GM18499 (cell line): ENCODE data around the gene MYO9B.

Experiments used
- ATAC-seq: cut with Tn5 transposase; IDR thresholded peaks from one replicate; pipeline ENCODE4 v1.9.1; 2021; ENCODE audit warnings: moderate number of reproducible peaks; ENCODE audit not compliant: insufficient read depth, unreplicated experiment

The MYO9B gene

DNA sequence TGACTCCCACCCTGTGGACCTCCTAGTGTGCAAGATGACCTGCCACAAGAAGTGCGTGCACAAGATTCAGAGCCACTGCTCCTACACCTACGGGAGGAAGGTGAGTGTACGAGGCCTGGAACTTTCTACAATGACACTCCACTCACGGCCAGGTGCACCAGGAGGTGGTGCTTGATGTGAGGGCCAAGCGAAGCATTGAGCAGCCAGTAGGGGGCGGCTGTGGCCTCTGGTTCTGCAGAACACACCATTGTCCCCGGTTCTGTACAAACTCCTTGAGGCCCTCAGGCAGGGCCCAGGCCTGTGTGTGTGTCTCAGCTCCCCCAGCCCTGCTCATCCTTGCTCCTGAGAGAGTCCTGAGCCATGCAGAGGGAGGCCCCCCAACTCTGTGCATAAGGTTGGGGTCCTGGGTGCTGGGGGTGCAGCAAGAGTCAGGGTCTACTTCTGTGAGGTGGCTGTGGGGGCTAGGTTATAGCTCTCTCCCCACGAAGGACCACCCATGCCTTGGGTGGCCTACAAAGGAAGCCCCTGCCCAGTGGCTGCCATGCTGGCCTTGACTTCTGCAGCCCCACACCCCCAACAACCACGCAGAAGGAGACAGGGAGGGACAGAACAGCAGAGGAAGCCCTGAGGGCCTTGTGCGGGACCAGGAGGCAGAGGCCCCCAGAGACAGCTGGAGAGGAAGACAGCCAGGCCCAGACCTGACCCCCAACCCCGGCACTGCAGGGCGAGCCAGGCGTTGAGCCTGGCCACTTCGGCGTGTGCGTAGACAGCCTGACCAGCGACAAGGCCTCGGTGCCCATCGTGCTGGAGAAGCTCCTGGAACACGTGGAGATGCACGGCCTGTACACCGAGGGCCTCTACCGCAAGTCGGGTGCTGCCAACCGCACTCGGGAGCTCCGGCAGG, 129.9 kb downstream of the MYO9B start:
- ATAC-seq: no peak

- no peak for ATAC-seq
Observed at GRCh38 chr19:17206736-17207581, 131.4 kb downstream of the MYO9B start.

GRCh38 chr19:17209126-17210036, 133.8 kb downstream of the MYO9B start:
- no peak for ATAC-seq

DNA sequence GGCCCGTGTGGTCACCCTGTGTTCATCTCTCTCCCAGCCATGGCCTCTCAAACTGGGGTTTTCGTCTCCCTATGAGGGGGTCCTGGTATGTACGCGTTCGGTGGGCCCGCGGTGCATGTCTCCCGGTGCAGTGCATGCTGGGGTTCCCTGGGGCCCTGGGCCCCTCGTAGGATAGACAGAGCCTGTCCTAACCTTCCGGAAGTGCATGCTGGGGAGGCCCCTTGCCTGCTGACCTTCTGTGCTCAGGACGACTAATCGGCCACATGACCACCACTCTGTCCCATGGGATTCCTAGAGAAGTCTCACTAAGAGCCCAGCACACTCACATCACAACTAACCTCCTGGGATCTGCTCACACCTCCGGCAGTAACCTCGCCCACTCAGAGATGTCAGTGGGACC, 134.7 kb downstream of the MYO9B start:
- ATAC-seq: no peak

- no peak for ATAC-seq
Observed at GRCh38 chr19:17211547-17212446, 136.2 kb downstream of the MYO9B start.

DNA sequence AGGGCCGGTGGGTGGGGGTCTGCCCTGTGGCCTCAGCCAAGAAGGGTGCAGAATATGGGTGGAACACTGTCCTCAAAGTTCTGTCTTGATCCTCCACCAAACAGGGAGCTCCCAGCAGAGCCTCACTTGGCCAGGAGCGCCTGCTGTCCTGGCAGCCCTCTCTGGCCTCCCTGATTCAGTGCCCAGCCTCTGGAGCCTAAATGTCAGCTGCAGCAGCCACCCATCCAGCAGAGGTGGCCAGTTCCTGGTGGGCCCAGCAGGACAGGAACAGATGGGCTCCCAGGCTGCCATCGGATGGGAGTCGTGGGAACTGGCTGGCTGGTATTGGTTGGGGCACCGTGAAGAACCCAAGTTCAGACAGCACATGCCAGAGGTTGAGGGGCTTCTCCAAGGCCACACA, 137.8 kb downstream of the MYO9B start:
- ATAC-seq: no peak

- ATAC-seq: no peak
Observed at GRCh38 chr19:17214508-17215126, 139.0 kb downstream of the MYO9B start.

GRCh38 chr19:17215127-17215971, 139.8 kb downstream of the MYO9B start, which contains the start of gene USE1:
Gene USE1 (plus strand): TSS chr19:17215357. CDS start chr19:17215406, 49 bp downstream.
- ATAC-seq: peak; percentile 58

DNA sequence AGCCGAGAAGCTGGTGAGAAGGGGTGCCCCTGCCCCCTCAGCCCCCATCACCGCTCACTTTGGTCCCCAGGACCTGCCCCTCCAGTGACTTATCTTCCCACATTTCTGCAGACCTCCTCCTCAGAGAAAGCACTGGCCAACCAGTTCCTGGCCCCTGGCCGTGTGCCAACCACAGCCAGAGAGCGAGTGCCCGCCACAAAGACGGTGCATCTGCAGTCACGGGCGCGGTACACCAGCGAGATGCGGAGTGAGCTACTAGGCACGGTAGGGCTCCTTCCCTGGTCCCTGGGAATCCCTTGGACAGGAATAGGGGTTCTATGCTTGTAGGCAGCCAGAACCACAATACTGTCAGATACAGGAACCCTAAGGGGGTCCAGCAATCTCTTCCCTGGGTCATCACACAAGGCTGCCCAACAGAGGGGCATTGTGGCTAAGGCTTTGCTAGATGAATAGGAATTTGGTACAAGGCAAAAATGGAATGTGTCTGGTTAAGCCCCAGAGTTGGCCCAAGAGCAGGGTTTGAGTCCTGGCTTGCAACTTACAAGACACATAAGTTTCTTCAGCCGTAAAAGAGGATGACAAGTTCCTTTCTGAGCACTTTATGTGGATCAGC, 140.6 kb downstream of the MYO9B start:
- ATAC-seq: no peak

- no peak for ATAC-seq
Observed at GRCh38 chr19:17219286-17219685, 143.7 kb downstream of the MYO9B start.

GRCh38 chr19:17220207-17220758, 144.7 kb downstream of the MYO9B start:
- ATAC-seq: no peak

DNA sequence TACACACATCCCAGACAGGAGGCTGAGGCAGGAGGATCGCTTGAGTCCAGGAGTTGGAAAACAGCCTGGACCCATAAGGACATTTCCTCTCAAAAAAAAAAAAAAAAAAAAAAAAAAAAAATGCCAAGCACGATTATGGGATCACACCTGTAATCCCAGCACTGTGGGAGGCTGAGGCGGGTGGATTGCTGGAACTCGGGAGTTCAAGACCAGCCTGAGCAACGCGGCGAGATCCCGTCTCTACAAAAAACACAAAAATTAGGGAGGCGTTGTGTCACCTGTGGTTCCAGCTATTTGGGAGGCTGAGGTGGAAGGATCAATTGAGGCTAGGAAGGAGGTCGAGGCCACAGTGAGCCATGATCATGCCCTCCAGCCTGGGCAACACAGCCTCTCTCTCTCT, 149.5 kb downstream of the MYO9B start:
- no peak for ATAC-seq

DNA sequence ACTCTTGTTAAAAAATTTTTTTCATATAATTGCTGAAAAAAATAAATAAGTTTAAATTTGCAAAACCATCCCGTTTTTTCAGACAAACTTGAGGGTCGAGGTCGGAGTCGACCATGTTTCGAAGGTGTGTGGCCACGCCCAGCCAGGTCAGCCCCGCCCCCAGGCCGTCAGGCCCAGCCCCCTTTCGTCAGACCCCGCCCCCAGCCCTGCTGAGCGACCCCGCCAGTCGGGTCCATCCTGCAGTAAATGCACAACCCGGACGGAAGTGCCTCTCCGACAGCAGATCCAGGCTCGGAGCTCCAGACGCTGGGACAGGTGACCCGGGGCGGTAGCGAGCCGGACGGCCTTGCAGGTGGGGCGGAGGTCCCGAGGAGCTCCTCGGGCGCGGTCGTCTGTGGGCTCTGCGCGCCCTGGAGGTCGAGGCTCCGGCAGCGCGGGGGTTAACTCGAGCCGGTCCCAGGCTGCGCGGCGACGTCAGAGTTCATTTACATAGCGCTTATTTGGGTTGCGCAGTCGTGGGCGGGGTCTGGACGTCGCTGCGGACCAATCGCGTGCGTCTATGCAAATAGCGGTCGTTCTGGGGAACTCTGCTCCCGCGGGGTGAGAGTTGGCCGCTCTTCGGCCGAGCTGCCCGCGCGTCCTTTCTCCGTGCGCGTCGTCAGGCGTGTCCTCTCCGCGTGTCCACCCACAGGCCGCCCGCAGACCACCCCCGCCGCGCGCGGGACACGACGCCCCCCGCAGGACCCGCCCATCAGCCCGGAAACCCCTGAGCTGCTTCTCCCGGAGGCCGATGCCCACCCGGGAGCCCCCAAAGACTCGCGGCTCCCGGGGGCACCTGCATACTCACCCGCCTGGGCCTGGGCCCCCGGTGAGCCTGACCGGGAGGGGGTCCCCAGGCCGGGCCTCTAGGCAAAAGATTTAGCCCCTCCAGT, 150.7 kb downstream of the MYO9B start, which contains the start of gene OCEL1:
TSS of gene OCEL1 (plus strand) at position 225 of the 932 bp plus-strand sequence. CDS start at position 247, 22 bp downstream.
- peak; percentile 62 for ATAC-seq

- ATAC-seq: no peak
Observed at GRCh38 chr19:17227798-17228367, 152.3 kb downstream of the MYO9B start.

GRCh38 chr19:17229890-17230289, 154.3 kb downstream of the MYO9B start:
- no peak for ATAC-seq

- no peak for ATAC-seq
Observed at GRCh38 chr19:17232258-17232657, 156.7 kb downstream of the MYO9B start.
